ENCODE measurements around the gene GABARAPL2. TPM values are rescaled to one million over a fixed set of nuclear protein-coding genes. Genes with fewer than 3 reads are reported as not detected.
A peak's percentile ranks its signal among the peaks of the same experiment; 100 is the strongest.

GABARAPL2 gene
- polyA plus RNA-seq, 3 donors: 84.3 to 302 (median 280) TPM

DNA sequence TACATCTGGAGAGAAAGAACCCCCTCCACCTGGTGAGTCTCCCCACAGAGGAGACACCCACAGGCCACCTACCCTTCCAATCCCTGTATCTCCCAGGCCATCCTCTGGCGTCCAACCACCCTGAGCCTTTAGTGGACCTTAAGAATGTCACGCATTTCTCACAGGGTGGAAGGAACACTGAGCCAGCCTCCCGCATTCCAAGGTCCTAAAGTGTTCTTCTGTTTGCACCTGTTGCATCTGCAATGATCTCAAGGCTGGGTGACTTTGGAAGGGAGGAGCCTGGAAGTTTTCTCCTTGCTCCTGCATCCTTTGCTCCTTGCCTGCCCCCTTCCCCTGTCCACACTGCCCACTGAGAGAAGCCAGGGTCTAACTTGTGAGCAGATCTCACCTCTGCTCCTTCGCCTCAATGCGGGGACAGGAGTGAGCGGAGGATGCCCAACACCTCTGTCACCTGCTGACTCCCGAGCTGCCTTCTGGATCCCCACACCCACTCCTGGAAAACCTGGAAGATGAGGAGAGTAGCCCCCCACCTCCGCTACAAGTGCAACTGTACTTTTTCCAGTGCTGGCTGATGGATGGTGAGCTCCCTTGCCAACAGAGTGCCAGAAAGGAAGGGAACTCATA, 33.9 kb upstream of the GABARAPL2 start:
- H3K27me3 ChIP-seq (ENCODE audit: control insufficient read depth in 2 of 2, insufficient read depth in 2 of 2, low read length in 2 of 2): no peaks in the 10 kb centered on the region
- no peaks in the 10 kb centered on the region for H3K36me3 ChIP-seq (replicated peaks in 1 of 2; ENCODE audit: control insufficient read depth in 1 of 2, insufficient read depth in 2 of 2, low read length in 2 of 2)
- H3K4me1 Mint-ChIP-seq: no peaks in the 10 kb centered on the region
- DNase-seq: no peak
- no peak overlapping the region for H2AFZ ChIP-seq (ENCODE audit: insufficient read depth, low read depth, low read length, poor library complexity, severe bottlenecking)
- H3K4me2 ChIP-seq (replicated peaks; ENCODE audit: extremely low read depth, low read length, poor library complexity, severe bottlenecking): no peak overlapping the region
- intact Hi-C loops (cut with micrococcal nuclease): no loop called here
- H3K27ac Mint-ChIP-seq: peak overlapping the region in 1 of 7 donors; percentile 39
- 97% methylated on average over 6 of the region's 8 CpGs for WGBS (ENCODE audit: insufficient coverage)
- TF ChIP-seq, protein P1, sequence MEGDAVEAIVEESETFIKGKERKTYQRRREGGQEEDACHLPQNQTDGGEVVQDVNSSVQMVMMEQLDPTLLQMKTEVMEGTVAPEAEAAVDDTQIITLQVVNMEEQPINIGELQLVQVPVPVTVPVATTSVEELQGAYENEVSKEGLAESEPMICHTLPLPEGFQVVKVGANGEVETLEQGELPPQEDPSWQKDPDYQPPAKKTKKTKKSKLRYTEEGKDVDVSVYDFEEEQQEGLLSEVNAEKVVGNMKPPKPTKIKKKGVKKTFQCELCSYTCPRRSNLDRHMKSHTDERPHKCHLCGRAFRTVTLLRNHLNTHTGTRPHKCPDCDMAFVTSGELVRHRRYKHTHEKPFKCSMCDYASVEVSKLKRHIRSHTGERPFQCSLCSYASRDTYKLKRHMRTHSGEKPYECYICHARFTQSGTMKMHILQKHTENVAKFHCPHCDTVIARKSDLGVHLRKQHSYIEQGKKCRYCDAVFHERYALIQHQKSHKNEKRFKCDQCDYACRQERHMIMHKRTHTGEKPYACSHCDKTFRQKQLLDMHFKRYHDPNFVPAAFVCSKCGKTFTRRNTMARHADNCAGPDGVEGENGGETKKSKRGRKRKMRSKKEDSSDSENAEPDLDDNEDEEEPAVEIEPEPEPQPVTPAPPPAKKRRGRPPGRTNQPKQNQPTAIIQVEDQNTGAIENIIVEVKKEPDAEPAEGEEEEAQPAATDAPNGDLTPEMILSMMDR (IDR thresholded peaks at IDR 0.05): no peak
- no peaks in the 10 kb centered on the region for H3K79me2 ChIP-seq (ENCODE audit: insufficient read depth, low read length)
- no peaks in the 10 kb centered on the region for H3K36me3 Mint-ChIP-seq
- no peaks in the 10 kb centered on the region for H4K20me1 ChIP-seq (ENCODE audit: insufficient read depth, low read length)
- peaks cover 0 to 4% (median 4%) of the 10 kb centered on the region in 3 donors for H3K27me3 Mint-ChIP-seq (ENCODE audit: low read depth in 3 of 3)
- no peak overlapping the region for H3K4me3 ChIP-seq (replicated peaks in 1 of 3; ENCODE audit: low read depth in 2 of 3, low read length in 3 of 3)
- no peaks in the 10 kb centered on the region for H3K9me3 ChIP-seq (replicated peaks in 1 of 2; ENCODE audit: control insufficient read depth in 1 of 2, insufficient read depth in 1 of 2, low read length in 2 of 2)
- no peaks in the 10 kb centered on the region for H3K4me1 ChIP-seq (ENCODE audit: control insufficient read depth in 1 of 2, insufficient read depth in 2 of 2, low read length in 2 of 2)
- no peak overlapping the region for H3K4me3 Mint-ChIP-seq
- H3K27ac ChIP-seq (ENCODE audit: low read depth in 1 of 2, low read length in 2 of 2): no peak overlapping the region
- H3K9ac ChIP-seq (ENCODE audit: insufficient read depth, low read length, poor library complexity, severe bottlenecking): no peak overlapping the region
- peaks cover 0 to 8% (median 3%) of the 10 kb centered on the region in 7 donors for H3K9me3 Mint-ChIP-seq

DNA sequence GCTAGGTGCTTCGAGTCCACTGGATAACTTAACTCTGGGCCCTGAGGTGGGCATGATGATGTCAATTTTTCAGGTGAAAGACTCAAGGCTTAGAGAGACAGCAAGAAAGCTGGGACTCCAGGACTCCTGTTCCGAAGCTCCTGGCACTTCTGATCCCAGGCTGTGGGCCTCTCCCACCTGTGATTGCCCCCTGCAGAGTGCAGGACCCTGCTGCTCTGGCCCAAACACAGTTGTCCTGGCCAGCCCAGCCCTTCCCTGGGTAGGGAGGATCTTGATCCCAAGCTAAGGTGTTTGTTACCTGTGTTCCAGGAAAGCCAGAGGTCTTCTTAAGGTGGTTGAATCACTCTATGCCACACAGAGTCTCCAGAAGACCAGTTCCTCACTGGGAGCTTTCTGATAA, 33.4 kb upstream of the GABARAPL2 start:
- H3K79me2 ChIP-seq (ENCODE audit: insufficient read depth, low read length): no peaks in the 10 kb centered on the region
- intact Hi-C loops (cut with micrococcal nuclease): no loop called here
- H3K4me2 ChIP-seq (replicated peaks; ENCODE audit: extremely low read depth, low read length, poor library complexity, severe bottlenecking): no peak overlapping the region
- no peak for DNase-seq
- no peak overlapping the region for H3K9ac ChIP-seq (ENCODE audit: insufficient read depth, low read length, poor library complexity, severe bottlenecking)
- H3K4me1 ChIP-seq (ENCODE audit: control insufficient read depth in 1 of 2, insufficient read depth in 2 of 2, low read length in 2 of 2): no peaks in the 10 kb centered on the region
- Mint-ChIP-seq H3K27ac (no peak overlapping the region), H3K4me1 (no peaks in the 10 kb centered on the region), H3K36me3 (no peaks in the 10 kb centered on the region), H3K4me3 (no peak overlapping the region), H3K27me3 (ENCODE audit: low read depth in 3 of 3) (peaks cover 0 to 4% (median 4%) of the 10 kb centered on the region in 3 donors), H3K9me3 (peaks cover 0 to 8% (median 3%) of the 10 kb centered on the region in 7 donors)
- no peaks in the 10 kb centered on the region for H3K36me3 ChIP-seq (replicated peaks in 1 of 2; ENCODE audit: control insufficient read depth in 1 of 2, insufficient read depth in 2 of 2, low read length in 2 of 2)
- H3K27me3 ChIP-seq (ENCODE audit: control insufficient read depth in 2 of 2, insufficient read depth in 2 of 2, low read length in 2 of 2): no peaks in the 10 kb centered on the region
- TF ChIP-seq, protein P1 (IDR thresholded peaks at IDR 0.05): no peak
- no peak overlapping the region for H3K27ac ChIP-seq (ENCODE audit: low read depth in 1 of 2, low read length in 2 of 2)
- H4K20me1 ChIP-seq (ENCODE audit: insufficient read depth, low read length): no peaks in the 10 kb centered on the region
- H3K9me3 ChIP-seq (replicated peaks in 1 of 2; ENCODE audit: control insufficient read depth in 1 of 2, insufficient read depth in 1 of 2, low read length in 2 of 2): no peaks in the 10 kb centered on the region
- no peak overlapping the region for H3K4me3 ChIP-seq (replicated peaks in 1 of 3; ENCODE audit: low read depth in 2 of 3, low read length in 3 of 3)
- WGBS (ENCODE audit: insufficient coverage): 86% methylated on average over 2 of the region's 2 CpGs
- H2AFZ ChIP-seq (ENCODE audit: insufficient read depth, low read depth, low read length, poor library complexity, severe bottlenecking): no peak overlapping the region
